Umbilical cord (tissue), 2 donors: ENCODE data around the gene MT3. TPM values are rescaled to one million over a fixed set of nuclear protein-coding genes. Genes with fewer than 3 reads are reported as not detected.
"Not testable (repeated sequence)": the region's sequence is repeated elsewhere in the genome, so short reads cannot be mapped to it uniquely, and the experiment has no call there.

ENCODE experiments used
- DNase-seq: peaks from one replicate; pipeline ENCODE4 v3.0.0-alpha.2; 2015; ENCODE audit warnings: low spot score
- total RNA-seq: library from RNA; depleted of rRNA; stranded (reverse); fragments of >200 nt; gene quantifications from one replicate; pipeline ENCODE4 v1.2.3, GENCODE V29; 2014; ENCODE audit warnings: low replicate concordance; ENCODE audit not compliant: insufficient read depth

MT3 gene
- total RNA-seq, 1 donor from 2014 or later: not detected

DNA sequence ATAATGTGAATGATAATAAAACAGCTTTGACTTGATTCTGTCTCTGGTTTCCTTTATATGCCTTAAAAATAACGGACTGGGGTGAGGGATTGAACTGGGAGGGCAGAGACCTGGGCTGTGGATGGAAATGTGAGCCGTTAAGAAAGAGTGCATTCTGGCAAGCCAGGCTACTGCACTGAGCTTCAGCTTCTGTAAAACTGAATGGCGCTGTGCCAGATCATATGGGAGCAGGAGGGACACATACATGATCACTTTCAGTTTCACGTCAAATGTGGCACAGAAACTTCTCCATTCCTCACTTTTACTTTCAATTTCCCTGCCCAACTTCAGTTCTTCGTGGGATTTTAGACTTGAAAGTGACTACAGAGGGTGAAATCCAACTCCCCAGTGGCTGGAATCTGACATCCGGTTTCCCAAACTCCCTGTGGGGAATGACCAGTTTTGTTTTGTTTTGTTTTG, 20.2 kb downstream of the MT3 start:
- DNase-seq: peak; percentile 82

DNA sequence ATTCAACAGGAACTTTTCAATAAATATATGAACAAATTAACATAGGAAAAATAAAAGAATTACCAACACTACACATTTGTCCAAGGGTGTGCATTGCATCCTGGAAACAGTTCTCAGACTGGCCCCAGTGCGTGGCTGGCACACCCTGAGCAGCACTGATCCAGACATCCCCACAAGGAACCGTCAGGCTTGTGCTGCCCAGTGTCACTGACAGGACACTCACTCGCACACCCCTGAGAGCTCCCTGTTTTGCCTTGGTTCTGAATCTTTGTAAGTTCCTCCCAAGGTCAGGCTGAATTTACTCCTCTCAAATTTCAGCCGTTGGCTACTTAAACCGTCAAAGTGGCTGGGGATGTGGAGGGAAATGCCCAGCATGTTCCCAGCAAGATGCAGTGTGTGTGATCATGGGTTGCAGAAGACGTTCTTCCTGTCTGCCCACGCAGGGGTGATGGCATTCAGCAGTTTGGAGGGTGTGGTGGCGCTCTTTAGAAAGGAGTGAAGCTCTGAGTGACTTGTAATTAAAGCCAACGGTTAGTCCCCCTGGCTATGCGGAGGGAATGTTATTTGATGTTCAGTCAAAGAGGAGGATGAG, 20.8 kb downstream of the MT3 start:
- DNase-seq: peak; percentile 26

DNA sequence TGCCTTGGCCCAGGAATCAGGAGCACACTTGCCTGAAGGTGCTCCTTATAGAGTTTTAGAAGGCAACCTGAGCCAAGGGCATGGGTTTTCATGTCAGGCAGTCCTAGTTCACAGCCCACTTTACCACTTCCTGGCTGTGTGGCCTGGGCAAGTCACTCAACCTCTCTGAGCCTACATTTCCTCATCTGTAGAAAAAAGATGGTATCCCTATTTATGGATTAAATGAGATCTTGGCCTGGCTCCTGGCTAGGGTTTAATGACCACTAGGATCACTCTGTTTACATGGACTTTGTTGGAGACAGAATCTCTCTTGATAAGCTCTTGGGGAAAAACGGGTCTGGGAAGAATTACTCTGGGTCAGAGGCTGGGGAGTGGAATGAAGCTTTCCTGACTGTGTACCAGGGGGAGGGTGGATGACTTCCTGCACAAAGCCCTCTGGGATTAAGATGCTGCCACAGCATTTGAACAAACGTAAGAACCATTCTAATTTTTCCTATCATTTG, 21.3 kb downstream of the MT3 start:
- DNase-seq: peak; percentile 69

DNA sequence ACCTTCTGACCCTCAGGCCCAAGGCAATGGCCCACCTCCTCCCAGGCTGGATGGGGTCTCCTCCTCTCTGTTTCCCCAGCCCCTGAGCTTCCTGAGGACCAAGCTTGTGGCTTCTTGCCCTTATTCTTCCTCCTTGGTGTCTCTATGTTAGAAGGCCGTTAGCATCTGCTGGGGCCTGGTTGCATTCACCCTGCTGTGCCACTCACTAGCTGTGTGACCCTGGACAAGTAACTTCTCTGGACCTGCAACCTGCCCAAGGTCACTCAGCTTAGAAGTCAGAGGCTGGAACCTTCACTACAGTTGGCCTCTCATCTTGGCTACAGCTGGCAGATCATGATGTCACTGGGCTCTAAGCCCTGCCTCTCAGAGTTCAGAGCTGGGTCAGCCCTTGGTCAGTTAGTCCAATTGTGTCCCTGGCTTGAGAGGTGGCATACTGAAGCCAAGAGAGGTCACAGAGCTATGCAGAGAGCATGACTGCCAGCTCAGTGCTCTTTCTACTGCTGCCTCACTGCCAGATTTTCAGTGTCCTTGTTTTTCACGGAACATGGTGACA, 22.0 kb downstream of the MT3 start:
- no peak for DNase-seq

DNA sequence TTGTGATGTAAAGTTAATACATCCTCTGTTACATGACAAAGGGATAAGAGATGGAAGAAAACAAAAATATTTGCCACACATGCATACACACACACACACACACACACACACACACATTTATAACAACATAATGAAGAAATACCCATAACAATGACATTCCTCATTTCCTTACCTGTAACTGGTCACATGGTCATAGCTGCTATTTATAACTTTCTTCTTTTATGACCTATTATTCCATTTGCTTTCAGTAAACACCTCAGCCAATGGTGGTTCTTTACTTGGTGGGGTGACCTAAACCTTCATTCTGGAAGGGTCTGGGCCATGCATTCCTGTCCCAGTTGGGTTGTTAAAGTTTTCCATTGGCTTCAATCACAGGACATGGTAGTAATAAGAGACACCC, 24.4 kb downstream of the MT3 start:
- DNase-seq: no peak

DNA sequence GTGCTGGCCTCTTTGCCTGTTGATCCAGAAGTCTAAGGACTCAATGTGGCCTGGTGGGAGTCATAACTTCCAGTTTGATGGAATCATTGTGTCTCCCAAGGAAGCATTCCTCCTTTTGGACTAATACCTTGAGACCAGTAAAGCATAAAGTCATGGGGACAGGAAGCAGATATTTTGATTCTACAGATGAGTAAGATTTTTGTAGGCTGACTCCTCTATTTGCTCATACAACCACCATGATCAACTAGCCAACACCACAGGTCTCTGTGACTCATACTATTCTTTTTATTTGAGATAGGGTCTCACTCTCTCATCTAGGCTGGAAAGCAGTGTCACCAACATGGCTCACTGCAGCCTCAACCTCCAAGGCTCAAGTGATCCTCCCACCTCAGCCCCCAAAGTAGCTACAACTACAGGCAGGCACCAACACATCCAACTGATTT, 25.2 kb downstream of the MT3 start:
- no peak for DNase-seq

DNA sequence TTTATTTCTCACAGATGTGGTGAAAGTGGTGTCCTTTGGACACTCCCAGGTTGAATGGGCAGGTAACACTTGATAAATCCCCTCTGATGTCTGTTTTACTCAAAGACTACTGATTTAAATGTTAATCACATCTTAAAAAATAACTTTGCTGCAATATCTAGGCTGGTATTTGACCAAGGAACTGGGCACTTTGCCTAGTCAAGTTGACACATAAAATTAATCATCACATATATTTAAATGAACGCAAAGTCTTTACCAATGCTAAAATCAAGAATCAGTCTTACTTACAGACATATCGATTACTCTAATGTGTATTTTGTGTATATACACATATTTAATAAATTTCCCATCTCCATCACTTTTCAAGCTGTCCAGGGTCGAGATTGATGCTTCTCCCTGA, 26.0 kb downstream of the MT3 start:
- DNase-seq: no peak

DNA sequence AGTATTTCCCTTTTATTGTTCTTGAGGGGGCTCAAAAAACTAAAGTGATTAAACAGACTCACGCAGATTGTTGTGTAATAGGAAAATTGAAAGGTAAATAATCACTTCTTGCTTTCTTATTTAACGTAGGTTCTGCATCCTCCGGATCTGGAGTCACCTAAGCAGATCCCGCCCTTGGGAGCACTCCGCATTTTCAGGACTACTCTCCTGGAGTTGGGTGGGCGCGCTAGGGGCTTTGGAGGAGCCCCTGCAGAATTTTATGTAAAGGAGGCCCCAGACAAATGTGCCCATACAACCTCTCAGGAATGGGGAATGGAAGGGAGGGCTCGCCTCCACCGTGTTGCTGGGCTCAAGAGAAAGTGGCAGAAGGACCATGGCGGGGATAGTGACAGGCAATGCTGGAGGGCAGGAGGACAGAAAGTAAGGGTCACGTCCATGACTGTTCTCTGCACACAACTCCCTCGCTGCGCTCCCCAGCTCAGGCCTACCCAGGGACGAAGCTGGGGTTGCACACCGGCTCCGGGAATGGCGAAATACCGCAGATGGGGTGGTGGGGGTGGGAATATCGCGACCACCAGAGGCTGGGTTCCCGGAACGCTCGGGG, 27.4 kb downstream of the MT3 start:
- no peak for DNase-seq

DNA sequence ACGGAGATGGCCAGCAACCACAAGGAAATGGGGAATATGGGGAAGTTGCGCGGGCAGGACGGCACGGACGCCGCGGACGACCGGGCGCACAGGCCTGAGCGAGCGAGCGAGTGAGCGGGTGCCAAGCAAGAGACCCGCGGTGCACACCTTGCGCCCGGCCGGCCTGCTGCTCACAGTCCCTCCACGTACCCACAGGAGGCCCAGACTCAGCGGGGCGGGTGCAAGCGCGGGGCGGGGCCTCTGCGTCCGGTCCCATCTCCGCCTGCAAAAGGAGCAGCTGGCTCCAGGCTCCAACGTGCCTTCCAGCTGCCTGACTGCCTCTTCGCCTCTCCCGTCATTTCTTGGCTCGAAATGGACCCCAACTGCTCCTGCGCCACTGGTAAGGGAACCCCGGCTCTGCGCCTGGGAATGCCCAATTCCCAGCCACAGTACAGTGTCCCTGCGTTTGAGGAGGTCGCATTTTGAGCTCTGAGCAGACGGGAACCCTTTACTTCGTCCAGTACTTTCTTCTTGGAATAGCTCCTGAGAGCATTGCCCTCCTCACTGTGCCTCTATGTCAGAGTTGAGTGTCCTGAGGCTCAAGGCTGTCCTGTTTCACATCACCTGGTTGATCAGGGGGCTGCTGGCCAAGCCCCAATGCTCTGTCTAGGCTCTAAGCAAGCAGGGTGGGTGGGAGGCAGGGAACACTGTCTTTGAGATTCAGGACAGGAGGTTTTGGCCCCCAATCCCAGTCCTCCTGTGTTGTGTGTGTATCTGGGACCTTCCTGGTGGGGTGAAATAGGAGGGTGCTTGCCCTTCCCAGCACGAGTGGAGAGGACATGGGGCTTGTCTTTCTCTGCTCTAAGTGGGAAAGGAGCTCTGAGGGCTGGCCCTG, 28.1 kb downstream of the MT3 start:
- peak; percentile 77 for DNase-seq

DNA sequence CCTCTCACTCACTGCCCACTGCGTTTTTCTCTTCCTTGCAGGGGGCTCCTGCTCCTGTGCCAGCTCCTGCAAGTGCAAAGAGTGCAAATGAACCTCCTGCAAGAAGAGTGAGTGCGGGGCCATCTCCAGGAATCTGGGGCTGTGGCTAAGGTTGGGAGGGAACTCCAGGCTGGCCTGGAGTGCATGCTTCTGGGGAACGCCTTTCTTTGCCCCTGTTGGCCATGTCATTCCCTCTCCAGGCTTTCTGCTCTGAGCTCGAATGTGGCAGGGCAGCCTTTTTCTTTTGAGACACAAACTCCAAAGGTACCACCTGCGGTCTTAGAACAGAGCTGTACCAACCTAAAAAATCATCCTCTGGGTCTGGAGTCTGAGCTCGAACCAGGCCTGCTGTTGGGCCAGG, 28.8 kb downstream of the MT3 start:
- no peak for DNase-seq

DNA sequence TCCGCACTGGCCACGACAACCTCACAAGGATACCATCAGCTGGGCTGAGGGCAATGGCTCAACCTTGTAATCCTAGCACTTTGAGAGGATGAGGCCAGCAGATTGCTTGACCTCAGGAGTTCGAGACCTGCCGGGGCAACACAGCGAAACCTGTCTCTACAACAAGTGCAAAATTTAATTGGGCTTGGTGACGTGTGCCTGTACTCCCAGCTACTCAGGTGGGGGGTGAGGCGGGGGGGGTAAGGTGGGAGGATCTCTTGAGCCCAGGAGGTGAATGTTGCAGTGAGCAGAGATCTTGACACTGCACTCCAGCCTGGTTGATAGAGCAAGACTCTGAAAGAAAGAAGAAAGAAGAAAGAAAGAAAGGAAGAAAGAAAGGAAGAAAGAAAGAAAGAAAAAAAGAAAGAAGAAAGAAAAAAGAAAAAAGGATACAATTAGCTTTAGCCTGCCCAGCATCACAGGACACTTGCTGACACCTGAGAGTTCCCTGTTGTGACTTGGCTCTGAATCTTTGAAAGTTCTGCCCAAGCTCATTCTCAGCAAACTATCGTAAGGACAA, 31.1 kb downstream of the MT3 start:
- DNase-seq: no peak

DNA sequence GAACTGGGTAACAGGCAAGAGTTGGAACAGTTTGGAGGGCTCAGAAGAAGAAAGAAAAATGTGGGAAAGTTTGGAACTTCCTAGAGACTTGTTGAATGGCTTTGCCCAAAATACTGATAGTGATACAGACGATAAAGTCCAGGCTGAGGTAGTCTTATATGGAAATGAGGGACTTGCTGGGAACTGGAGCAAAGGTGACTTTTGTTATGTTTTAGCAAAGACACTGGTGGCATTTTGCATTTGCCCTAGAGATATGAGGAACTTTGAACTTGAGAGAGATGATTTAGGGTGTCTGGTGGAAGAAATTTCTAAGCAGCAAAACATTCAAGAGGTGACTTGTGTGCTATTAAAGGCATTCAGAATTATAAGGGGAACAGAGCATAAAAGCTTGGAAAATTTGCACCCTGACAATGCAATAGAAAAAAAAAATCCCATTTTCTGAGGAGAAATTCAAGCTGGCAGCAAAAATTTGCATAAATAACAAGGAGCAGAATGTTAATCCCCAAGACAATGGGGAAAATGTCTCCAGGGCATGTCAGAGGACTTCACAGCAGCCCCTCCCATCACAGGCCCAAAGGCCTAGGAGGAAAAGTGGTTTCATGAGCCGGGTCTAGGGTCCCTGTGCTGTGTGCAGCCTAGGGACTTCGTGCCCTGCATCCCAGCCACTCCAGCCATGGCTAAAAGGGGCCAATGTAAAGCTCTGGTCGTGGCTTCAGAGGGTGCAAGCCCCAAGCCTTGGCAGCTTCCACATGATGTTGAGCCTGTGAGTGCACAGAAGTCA, 32.5 kb downstream of the MT3 start:
- DNase-seq: not testable (repeated sequence)

DNA sequence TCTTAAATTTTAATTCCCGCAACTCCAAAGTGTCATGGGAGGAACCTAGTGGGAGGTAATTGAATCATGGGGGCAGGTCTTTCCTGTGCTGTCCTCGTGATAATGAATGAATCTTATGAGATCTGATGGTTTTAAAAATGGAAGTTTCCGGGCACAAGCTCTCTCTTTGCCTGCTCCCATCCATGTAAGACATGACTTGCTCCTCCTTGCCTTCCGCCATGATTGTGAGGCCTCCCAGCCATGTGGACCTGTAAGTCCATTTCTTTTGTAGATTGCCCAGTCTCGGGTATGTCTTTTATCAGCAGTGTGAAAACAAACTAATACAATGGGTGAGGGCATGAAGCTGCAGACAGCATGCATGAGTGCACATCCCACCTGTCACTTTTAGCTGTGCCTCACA, 33.9 kb downstream of the MT3 start:
- not testable (repeated sequence) for DNase-seq

DNA sequence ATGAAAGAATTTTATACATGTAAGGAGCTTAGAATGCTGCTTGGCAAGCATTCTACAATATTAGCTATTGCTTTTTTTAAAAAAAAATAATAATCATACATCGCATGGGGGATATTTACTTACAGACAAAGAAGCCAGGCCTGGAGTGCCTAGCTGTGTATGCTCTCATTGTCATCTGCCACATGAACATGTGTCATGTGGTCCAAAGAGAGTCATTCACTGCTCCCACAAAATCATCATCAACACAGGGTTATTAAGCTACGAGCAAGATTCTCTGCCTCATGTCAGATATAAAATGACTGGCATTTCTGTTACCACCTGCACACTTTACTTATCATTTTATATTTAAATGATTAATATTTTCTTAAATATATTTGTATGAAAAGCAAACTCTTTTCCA, 34.3 kb downstream of the MT3 start:
- no peak for DNase-seq

DNA sequence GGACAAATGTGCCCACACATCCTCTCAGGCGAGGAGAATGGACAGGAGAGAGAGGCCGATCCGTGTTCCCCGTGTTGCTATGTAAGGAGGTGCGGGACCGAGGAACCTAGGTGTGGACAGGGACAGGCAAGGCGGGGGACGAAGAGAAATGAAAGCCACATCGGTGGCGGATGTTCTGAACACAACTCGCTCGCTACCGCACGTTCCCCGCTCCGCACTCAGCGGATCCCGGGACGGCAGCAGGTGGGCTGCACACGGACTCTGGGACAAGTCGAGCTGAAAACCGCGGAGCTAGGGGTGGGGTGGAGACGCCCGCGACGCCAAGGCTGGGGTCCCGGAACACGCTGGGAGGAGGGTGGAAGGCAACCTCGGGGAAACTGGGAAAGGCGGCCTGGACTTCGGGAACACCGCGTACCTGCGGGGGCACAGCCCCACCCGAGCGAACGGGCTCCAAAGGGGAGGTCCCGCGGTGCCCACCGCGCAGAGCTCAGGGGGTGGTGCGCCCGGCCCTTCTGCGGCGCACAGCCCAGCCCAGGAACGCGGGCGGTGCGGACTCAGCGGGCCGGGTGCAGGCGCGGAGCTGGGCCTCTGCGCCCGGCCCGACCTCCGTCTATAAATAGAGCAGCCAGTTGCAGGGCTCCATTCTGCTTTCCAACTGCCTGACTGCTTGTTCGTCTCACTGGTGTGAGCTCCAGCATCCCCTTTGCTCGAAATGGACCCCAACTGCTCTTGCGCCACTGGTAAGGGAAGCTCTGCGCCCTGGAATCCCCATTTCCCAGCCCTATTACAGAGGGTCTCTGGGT, 36.0 kb downstream of the MT3 start, which contains the start of gene MT1E:
TSS of gene MT1E (plus strand) at position 642 of the 803 bp plus-strand sequence. CDS start at position 713, 71 bp downstream.
- peak; percentile 81 for DNase-seq

DNA sequence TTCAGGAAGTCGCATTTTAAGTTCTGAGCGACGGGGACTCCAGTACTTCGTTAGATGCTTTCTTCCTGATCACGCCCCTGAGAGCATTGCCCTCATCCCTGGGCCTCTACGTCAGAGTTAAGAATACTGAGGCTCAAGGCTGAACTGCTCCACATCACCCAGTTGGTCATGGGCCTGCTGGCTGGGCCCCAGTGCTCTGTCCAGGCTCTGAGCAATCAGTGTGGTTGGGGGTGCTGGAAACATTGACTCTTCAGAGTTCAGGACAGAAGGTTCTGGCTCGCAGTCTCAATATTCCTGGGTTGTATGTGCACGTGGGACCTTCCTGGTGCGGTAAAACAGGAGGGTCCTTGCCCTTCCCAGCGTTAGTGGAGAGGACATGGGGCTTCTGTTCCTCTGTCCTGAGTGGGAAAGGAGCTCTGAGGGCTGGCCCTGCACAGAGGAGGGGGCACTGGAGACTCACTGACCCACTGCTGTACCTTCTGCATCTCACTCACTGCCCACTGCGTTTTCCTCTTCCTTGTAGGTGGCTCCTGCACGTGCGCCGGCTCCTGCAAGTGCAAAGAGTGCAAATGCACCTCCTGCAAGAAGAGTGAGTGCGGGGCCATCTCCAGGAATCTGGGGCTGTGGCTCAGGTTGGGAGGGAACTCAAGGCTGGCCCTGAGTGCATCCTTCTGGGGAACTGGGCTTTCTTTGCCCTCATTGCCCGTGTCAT, 36.8 kb downstream of the MT3 start:
- peak; percentile 82 for DNase-seq

DNA sequence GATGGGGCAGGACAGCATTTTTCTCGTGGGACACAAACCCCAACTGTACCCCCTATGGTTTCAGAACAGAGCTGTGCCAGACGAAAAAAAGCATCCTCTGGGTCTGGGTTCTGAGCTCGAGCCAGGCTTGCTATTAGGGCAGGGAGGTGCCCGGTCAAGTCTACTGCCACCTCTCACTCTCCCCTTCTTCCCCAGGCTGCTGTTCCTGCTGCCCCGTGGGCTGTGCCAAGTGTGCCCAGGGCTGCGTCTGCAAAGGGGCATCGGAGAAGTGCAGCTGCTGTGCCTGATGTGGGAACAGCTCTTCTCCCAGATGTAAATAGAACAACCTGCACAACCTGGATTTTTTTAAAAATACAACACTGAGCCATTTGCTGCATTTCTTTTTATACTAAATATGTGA, 37.4 kb downstream of the MT3 start:
- no peak for DNase-seq

DNA sequence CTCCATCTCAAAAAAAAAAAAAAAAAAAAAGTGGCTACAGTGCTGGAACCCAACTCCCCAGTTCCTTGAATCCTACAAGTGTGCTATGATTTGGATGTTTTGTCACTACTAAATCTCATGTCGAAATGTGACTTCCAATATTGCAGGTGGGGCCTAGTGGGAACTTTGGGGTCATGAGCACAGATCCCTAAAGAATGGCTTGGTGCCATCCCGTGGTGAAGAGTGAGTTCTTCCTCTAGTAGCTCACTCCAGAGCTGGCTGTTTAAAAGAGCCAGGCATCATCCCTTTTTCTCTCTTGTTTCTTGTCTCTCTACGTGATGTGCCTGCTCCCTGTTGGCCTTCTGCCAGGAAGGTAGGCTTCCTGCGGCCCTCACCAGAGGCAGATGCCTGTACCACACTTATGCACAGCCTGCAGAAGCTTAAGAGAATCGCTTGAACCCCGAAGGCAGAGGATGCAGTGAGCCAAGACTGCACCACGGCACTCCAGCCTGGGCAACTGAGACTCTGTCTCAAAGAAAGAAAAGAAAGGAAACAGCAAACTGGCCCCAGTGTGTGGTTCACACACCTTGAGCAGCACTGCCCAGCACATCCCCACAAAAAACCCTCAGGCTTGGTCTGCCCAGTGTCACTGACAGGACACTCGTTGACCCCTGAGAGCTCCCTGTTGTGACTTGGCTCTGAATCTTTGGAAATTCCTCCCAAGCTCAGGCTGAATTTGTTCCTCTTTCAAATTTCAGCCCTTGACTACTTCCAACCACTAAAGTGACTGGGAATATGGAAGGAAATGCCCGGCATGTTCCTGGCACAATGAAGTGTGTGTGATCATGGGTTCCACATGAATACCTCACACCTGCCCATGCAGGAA, 39.4 kb downstream of the MT3 start:
- no peak for DNase-seq
